Mesenteric fat pad (tissue), 1 donor: ENCODE data around the gene SREBF2. TPM values are rescaled to one million over a fixed set of nuclear protein-coding genes. Genes with fewer than 3 reads are reported as not detected.

ENCODE experiments used
- DNase-seq: peaks from one replicate; pipeline ENCODE4 v3.0.0-alpha.2; 2020; ENCODE audit warnings: low spot score
- total RNA-seq: library from RNA; stranded (reverse); fragmentation: NEBNext Ultra II Directional; extraction: Animal tissue kit (Norgen Biotek cat#: 25700); gene quantifications from one replicate; pipeline ENCODE4 v1.2.1, GENCODE V29; 2021
- donor health status: DM: yes; HTN: yes; CAD: no.

The SREBF2 gene
- total RNA-seq, 1 donor from 2014 or later, result 35.9 TPM

DNA sequence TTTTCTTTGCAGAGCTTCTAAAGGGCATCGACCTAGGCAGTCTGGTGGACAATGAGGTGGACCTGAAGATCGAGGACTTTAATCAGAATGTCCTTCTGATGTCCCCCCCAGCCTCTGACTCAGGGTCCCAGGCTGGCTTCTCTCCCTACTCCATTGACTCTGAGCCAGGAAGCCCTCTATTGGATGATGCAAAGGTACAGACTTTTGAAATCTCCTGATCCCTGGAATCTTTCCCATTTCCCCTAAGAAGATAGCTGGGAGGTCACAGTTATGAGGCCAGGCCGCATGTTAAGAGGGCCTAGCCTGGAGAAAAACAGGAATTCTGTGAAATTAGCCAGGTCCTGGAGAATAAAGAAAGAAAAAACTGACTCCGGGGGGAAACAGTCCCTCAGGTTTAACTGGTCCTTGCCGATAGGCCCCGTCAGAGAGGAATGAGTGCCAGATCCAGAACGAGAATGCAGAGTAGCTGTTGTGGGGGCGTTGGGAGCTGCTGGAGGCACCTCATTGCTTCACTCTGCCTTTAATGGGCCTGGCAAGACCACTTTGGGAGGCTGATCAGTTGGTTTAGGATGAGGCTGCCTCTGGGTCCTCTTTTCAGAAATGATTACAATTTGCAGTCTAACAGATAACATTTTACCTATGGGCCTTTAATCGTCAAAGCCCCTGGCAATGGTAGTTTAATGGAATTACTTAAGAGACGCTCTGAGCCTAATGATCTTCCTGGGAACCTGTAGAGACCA is 42.8 kb downstream of the SREBF2 start:
- no peak for DNase-seq

DNA sequence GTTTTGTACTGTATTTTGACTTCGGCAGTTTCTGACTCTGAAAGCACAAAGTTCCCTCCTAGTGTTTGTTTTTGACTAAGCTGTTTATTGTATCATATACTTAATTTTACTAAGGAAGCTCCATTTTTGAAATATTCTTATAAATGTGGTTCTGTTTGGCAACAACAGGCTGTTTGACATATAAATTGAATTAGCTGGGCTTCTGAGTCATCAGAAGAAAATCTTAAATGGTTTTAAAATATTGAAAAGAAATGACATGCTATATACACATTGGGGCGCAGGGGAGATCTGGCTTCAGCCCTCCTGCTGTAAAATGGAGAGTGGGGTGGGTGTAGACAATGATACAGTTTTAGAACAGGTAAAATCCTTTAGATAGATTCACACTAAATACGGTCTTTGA is 43.4 kb downstream of the SREBF2 start:
- no peak for DNase-seq

DNA sequence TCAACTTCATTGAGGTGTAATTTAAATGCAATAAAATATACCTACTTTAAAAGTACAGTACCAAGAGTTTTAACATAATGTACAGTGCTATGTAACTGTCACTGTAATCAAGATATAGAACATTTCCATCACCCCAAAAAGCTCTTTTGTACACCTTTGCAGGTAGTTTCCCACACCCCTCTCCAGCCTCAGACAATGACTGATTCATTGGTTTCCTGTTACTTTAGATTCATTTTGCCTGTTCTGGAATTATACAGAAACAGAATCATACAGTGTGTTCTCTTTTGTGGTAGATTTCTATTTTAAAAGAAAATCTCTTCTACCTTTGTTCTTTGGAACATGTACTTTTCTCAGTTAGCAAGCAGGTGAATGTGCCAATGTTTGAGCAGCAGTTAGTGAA is 43.8 kb downstream of the SREBF2 start:
- DNase-seq, result no peak

DNA sequence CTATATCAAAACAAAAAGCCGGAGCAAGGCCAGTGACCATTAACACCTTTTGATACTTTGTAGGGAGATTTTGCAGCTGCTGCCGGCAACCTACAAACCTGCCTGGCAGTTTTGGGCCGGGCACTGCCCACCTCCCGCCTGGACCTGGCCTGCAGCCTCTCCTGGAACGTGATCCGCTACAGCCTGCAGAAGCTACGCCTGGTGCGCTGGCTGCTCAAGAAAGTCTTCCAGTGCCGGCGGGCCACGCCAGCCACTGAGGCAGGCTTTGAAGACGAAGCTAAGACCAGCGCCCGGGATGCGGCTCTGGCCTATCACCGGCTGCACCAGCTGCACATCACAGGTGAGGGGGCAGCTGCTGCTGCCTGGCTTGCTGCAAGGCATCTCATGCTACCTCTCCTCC is 47.7 kb downstream of the SREBF2 start:
- no peak for DNase-seq

DNA sequence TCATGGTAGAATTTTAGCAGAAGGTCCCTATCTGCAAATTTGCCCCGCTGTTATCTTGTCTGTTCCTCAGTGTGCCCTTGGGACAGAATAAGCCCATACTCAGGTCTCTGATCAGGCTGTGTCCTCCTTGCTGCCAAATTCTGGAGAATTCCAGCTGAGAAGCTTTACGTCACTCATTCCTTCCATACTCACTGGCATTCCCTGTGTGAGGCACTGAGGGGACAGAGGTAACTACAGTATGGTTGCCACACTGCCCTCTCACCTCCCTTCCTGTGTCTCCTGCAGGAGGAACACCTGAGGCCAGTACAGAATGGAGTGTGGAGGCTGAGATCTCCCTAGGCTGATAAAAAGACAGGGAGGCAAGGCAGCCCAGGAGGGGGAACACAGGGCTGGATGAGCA is 50.5 kb downstream of the SREBF2 start:
- no peak for DNase-seq

DNA sequence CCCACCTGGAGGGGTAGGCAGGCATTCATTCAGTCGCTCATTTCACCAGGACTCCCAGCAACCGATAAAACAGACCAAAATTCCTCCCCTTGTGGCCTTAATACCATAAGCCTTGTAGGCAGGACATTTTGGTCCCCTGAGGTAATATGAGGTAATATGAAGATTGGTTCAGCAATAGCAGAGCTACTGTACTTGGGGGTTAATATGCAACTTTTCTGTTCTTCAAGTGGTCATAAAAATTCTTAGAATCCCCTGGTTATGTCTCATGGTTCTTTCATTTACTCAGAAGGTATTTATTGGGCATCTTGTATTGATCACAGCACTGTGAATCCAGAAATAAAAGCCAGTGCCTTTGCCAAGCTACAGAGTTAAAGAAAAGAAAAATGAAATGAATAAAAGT is 52.2 kb downstream of the SREBF2 start:
- DNase-seq, result no peak

DNA sequence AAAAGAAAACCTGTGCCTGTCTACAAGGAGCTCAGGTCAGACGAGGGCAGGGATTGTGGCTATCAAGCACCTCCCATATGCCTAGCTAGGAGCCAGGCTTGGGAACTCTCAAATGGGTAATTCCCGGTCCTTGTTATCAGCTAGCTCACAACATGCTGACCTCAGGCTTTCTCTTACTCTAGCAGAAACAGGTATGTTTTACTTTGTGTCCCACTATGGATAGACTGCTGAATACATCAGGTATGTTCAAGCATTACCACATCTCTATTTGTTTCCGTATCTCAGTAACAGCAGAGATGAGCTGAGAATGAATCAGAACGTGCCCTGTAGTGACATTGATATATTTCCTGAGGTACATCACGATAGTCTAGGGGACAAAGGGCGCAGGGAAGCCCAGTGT is 52.6 kb downstream of the SREBF2 start:
- no peak for DNase-seq

DNA sequence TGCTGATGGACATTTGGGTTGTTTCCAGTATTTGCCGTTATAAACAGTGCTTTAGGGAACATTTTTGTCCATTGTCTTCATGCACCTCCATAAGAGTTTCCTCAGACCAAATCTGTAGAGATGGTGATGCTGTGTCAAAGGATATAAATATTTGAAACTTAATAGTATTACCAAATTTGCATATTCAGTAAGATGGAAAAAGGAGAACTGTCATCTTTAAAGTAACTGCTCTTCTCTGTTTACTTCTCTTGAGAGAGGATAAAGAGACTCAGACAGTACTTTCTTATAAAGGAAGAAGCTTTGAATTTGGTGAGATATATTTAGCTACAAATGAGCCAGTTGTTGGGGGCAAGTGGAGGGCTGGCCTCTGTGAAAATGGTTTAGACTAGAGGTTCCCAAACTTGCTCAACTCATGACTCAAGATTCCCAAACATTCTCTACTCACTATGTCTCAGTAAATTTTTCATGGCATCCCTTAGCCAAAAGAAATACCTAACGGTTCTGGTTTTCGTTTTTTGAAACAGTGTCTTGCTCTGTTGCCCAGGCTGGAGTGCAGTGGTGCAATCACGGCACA is 55.8 kb downstream of the SREBF2 start:
- DNase-seq, result no peak

DNA sequence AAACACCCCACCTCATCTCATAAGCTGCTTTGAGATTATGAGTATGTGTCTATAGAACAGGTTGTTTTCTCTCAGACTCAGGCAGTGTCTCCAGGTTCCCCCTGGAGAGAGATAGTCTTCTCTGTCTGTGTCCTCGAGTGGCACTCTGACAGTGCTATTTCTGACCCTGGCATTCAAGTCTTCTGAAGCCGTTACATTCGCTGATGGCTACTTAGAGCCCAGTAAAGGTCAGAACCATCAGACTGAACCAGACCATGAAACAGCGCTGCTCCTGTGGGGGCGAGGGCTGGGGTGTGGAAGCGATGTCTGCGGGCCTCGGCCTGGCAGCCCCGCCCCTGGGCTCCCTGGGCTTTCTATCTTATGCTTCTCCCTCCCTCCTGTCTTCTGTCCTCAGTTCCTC is 58.5 kb downstream of the SREBF2 start:
- DNase-seq, result no peak

DNA sequence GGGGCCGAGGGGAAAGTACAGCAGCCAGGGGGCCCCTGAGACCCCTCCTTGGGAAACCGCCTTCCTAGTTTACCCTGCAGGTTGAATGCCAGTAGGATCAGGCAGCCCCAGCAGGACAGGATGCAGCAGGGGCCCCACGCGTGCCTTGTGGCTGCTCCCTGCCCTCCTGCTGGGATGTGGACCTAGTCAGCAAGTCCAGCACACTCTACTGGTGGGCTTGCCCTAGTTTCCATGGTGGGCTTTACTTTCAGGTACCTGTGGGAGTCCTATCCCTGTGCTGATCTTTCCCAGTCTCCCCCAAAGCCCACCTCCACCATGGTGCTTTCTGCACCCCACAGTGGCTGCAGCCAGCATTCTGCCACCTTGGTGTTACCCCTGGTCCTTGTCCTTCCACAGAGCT is 59.8 kb downstream of the SREBF2 start:
- DNase-seq, result no peak

DNA sequence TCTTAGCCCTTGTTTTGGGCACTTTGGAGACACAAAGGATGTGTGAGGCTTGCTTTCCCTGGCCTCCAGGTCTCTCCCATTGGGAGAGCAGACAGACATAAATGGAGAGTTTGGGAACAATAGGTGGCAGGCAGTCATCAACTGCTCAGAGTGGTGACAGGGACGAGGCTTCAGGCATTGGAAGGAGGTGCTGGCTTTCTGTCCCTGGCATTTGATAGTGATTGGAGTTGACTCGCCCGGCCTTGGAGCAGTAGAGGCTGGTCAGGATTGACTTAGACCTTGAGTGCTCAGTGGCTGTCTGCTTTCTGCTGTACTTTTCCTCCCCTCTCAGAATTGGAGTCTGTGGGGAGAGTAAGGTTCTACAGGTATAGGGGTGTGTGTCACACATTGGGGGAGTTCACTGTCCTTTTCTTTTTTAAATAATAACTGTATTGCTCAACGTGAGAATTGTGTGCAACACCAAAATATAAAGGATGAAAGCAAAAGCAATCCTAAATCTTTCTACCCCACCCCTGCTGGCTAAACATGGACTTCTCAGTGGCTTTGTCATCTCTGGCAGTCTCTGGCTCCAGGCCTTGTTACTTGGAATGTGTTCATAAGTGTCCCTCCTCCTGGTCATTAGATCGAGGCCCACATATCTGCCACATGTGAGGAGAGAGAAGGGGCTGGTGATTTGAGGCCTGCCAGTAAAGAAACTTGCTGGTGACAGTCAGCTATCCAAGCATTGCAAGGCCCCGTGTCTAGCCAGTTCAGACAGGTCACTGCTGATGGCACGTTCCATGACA is 60.9 kb downstream of the SREBF2 start:
- DNase-seq, result no peak

DNA sequence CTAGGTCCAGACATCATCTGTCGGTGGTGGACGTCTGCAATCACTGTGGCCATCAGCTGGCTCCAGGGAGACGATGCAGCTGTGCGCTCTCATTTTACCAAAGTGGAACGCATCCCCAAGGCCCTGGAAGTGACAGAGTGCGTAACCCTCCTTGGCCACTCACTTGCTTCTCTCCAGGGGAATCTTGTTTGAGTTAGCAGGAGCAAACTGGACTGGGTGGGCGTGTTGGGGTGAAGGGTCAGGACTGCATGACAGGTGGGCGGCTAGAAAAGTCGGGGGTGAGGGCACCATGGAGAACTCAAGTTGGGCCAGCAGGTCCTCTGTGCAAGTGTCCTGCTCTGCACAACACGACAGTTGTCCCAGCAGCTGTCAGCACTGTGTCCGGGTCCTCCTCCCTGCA is 65.7 kb downstream of the SREBF2 start:
- DNase-seq, result no peak

DNA sequence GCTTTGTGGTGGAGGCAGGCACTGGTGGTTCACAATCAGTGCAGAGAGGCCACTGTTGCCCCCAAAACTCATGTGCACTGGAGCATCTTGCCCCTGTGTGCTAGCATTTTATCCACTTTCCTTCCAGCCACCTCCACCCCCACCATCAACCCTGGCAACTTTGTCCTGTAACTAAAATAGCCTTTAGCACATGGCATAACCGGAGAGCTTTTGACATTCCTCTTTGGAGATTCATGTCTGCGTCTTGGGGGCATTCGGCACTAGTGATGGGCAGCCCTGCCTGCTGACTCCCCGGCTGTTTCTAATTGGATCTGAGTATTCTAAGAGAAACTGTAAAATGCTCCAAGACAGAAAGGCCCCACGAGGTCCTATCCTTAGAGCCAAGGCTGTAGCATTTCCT is 66.2 kb downstream of the SREBF2 start:
- no peak for DNase-seq

DNA sequence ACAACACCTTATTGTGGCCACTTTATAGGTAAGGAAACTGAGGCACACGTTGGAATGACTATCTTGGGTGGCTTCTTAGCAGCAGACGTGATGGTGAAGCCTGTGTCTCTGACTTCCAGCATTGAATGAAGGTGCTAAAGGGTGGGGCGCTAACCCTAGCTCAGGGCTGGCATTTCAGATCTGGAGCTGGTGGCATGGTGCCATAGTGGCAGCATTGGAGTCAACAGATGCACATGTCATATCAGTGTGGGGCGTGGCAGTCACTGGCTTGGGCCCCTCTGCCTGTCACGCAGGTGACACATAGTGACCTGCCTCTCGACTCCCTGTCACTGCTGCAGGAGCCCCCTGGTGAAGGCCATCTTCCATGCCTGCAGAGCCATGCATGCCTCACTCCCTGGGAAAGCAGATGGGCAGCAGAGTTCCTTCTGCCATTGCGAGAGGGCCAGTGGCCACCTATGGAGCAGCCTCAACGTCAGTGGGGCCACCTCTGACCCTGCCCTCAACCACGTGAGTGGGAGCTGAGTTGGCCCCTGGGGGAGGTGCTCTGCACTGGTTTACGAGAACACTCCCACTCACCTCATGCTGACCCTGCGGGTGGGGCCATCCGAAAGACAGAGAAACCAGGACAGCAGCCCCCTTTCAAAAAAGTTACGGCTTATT is 67.2 kb downstream of the SREBF2 start:
- no peak for DNase-seq

DNA sequence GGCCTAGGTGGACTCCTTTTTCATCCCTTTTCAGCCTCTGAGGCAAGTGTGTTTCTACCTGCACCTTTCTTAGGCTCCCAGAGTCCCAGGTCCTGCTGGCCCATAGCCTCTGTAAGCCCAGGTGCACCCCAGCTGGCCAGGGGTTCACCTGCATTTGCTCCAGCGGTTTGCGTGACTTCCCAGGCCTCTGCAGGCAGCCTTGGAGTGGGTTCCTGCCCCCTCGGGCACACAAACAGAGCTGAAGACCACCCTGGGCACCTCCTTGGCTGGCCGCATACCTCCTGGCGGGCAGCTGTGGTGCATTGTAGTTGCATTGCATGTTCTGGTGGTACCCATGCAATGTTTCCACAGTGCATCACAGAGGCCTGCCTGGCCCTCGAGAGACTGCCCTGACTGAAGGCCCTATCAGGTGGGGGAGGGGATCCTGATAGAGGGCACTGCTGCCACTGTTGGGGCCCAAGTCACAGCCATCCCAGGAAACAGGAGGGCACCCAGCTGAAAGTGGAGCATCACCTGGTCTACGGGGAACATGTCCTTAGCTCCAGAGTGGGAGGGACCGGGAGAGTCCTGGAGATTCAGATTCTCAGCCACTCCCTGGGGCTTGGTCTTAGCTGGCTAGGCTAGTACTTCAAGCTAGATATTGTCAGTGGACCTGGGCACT is 67.9 kb downstream of the SREBF2 start:
- DNase-seq, result no peak

DNA sequence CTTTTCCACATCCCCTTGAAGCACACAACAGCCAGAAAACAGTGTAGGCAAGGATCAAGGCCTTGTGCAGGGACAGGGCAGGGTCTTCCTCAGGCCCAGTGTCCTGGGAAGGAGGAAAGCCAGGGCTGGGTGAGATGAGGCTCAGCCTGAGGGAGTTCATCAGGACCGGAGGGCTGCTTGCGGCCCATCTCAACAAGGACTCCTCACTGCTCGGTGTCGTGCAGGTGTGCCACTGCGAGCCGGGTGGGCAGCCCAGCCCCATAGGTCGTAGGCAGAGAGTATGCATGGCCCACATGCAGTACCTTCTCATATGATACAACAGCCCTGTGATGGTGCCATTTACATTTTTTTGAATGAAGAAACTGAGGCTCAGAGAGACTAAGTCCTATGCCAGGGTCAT is 69.1 kb downstream of the SREBF2 start:
- no peak for DNase-seq

DNA sequence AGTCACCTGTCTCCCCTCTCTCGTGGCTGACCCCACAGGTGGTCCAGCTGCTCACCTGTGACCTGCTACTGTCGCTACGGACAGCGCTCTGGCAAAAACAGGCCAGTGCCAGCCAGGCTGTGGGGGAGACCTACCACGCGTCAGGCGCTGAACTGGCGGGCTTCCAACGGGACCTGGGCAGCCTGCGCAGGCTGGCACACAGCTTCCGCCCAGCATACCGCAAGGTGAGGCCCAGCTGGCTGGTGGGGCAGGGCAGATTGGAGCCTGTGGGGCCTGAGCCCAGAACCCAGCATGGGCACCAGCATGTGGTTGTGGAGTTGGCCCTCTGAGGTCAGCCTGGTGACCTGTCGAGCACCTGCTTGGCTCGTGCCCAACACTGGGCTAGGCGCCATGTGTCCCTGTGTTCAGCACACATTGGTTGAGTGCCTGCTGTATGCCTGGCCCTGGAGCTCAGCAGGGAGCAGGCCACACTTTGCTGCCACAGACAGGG is 70.1 kb downstream of the SREBF2 start:
- DNase-seq, result peak; percentile 82

DNA sequence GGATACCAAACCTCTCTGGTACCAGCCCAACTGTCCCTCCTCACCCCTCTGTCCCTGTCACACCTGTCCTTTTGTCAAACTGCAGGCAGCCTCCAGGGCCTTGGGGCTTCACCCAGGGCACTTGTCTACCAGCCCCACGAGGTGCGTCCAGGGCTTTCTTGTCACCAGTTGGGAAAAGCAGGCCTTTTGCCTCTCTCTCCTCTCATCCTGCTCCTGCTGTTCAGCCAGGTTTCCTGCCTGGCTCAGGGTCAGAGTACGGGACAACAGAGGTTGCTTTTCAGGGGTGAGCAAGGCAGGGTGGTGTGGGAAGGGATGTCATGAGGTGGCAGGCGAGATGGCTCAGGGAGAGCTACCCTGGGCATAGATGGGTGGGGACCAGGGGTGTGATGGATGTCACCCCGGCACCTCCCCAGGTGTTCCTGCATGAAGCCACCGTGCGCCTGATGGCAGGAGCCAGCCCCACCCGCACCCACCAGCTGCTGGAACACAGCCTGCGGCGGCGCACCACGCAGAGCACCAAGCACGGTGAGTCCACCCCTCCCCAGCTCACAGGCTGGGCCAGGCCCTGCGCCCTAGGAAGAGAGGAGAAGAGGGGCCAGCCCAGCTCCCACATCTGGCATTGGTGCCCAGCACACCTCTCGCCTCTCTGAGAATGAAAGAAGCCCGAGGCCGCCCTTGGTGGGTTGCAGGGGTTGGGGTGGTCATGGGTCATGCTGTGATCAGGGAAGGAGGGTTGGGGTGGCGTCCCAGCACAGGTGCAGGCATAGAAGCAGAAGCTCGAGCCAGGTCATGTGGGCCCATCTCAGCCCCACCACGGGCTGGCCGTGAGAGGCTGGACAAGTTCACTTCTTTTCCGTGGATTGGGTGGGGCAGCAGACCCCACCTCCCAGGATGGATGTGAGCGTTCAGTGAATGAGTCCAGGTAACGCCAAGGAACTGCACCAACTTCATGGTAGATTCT is 71.8 kb downstream of the SREBF2 start:
- DNase-seq, result no peak

DNA sequence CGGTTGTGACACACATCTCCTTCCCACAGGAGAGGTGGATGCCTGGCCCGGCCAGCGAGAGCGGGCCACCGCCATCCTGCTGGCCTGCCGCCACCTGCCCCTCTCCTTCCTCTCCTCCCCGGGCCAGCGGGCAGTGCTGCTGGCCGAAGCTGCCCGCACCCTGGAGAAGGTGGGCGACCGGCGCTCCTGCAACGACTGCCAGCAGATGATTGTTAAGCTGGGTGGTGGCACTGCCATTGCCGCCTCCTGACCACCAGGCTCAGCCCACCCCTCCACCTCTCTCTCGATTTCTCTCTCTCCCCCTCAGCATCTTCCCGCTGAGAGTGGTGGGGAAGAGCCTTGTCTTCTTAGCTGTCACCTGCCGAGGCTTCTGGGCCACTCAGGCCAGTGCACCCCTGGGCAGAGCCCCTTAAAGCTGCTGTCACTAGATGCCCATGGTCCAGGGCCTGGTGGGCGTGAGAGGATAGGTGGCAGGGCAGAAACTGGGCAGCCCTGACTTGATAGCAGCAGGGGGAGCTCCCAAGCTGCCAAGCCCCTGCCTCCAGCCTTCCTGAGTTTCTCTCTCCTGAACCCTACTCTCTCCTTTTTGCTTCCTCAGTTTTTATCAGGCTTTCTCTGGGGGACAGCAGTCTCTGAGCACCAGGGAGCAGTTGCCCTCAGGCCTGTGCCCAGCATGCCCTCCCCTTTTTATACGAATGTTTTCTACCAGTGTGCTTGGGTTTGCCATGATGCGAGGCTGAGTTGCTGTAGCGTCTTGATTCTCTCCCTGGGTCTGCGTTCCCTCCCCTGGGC is 72.7 kb downstream of the SREBF2 start:
- DNase-seq, result no peak
